HepG2 (cell line): Measurements from ENCODE around the gene GUCA1A. TPM values are rescaled to one million over a fixed set of nuclear protein-coding genes. Genes with fewer than 3 reads are reported as not detected.

Experiments used
- ATAC-seq: fragments of 200-7000 bp; cut with Tn5 transposase; 3 replicates; pipeline ENCODE4 v1.9.1; 2020; ENCODE audit warnings: mild to moderate bottlenecking, moderate library complexity
- BruUV-seq: library from RNA; stranded (reverse); fragments of 400-500 nt; replicated peaks from 2 replicates; lab custom pipeline; 2021; lab: Mats Ljungman, UMichigan
- CTCF ChIA-PET: fragments of 300-600 bp; formaldehyde crosslinking; extraction: SDS; loops from one replicate; lab custom pipeline; 2021; ENCODE audit warnings: low total read pairs, inconsistent platforms, low intra/inter-chr PET ratio; lab: Yijun Ruan, JAX
- POLR2A ChIA-PET: fragments of 350-600 bp; sonication (Branson Sonifier 250); formaldehyde crosslinking; loops from one replicate; lab custom pipeline; 2020; ENCODE audit warnings: antibody characterized with exemption, inconsistent platforms; lab: Yijun Ruan, JAX
- DNase-seq: peaks from one replicate; pipeline ENCODE4 v3.0.0-alpha.2; 2015; ENCODE audit warnings: low spot score
- FAIRE-seq: peaks from 3 replicates; lab custom pipeline; 2011; peaks lifted over from hg19 to GRCh38; lab: Jason Lieb, UNC
- H2AFZ ChIP-seq: one replicate; pipeline ENCODE4 v1.6.1; 2011; ENCODE audit warnings: low read length, inconsistent platforms
- H3K27ac ChIP-seq: fragments of 300-600 bp; 3 replicates; pipeline ENCODE4 v1.8.0; 2011; ENCODE audit warnings: mixed run types, mild to moderate bottlenecking, mixed read lengths, low read length, inconsistent platforms; ENCODE audit not compliant: insufficient read depth; ENCODE audit errors: extremely low read length
- H3K27me3 ChIP-seq, 2 experiments: fragments of 200-600 bp in 1 of 2; 2 replicates in 1 of 2; 3 replicates in 1 of 2; pipeline versions ENCODE4 v1.6.0 to v1.8.0; 2011; ENCODE audit warnings: low read length in 2 of 2, mild to moderate bottlenecking in 2 of 2, moderate library complexity in 2 of 2, inconsistent platforms in 1 of 2; ENCODE audit not compliant: insufficient read depth in 2 of 2, control insufficient read depth in 1 of 2
- H3K36me3 ChIP-seq, 2 experiments: fragments of 200-600 bp in 1 of 2; replicated peaks in 1 of 2; 2 replicates in 1 of 2; 3 replicates in 1 of 2; pipeline versions ENCODE4 v1.5.1 to v1.8.0; 2011; ENCODE audit warnings: low read length in 2 of 2, inconsistent platforms in 1 of 2; ENCODE audit not compliant: insufficient read depth in 2 of 2, control insufficient read depth in 1 of 2
- H3K4me1 ChIP-seq: 2 replicates; pipeline ENCODE4 v1.5.1; 2012; ENCODE audit warnings: low read length, inconsistent platforms; ENCODE audit not compliant: insufficient read depth
- H3K4me2 ChIP-seq: 2 replicates; pipeline ENCODE4 v1.6.0; 2011; ENCODE audit warnings: low read depth, low read length, inconsistent platforms
- H3K4me3 ChIP-seq, 3 experiments: fragments of 200-600 bp in 1 of 3; sonication (generic), shearing (Covaris generic) in 1 of 3; replicated peaks in 1 of 3; 2 replicates each; pipeline ENCODE4 v1.5.1; 2011 to 2016; ENCODE audit warnings: low read length in 3 of 3, inconsistent platforms in 2 of 3, low read depth in 2 of 3, mild to moderate bottlenecking in 2 of 3, control low read depth in 1 of 3, mixed read lengths in 1 of 3; ENCODE audit not compliant: insufficient read depth in 1 of 3
- H3K79me2 ChIP-seq: one replicate; pipeline ENCODE4 v1.6.1; 2011; ENCODE audit warnings: low read length, inconsistent platforms; ENCODE audit not compliant: insufficient read depth
- H3K9ac ChIP-seq: 2 replicates; pipeline ENCODE4 v1.6.0; 2011; ENCODE audit warnings: mild to moderate bottlenecking, low read depth, low read length, inconsistent platforms; ENCODE audit not compliant: insufficient read depth
- H3K9me3 ChIP-seq: 2 replicates; pipeline ENCODE4 v1.5.1; 2012; ENCODE audit warnings: mild to moderate bottlenecking, low read length
- H4K20me1 ChIP-seq: 2 replicates; pipeline ENCODE4 v1.6.0; 2011; ENCODE audit warnings: inconsistent platforms, mild to moderate bottlenecking, low read length, moderate library complexity; ENCODE audit not compliant: insufficient read depth
- BHLHE40 ChIP-seq: IDR thresholded peaks from 2 replicates; pipeline ENCODE4 v1.6.1; 2011; ENCODE audit warnings: low read length, improper control_type of control experiment
- BORCS8-MEF2B ChIP-seq: sonication (generic); formaldehyde crosslinking; IDR thresholded peaks from 2 replicates; pipeline ENCODE4 v1.8.0; 2022; ENCODE audit warnings: mild to moderate bottlenecking, missing genetic modification reagents
- EP300 ChIP-seq, 3 experiments: sonication (generic) in 1 of 3; formaldehyde crosslinking in 1 of 3; IDR thresholded peaks; 2 replicates each; pipeline versions ENCODE4 v1.5.1 to v1.6.1; 2011 to 2020; ENCODE audit warnings: low read depth in 2 of 3, low read length in 2 of 3, borderline replicate concordance in 1 of 3, improper control_type of control experiment in 1 of 3, mild to moderate bottlenecking in 1 of 3, missing genetic modification reagents in 1 of 3, moderate library complexity in 1 of 3
- ETV5 ChIP-seq: IDR thresholded peaks from 2 replicates; pipeline ENCODE4 v1.6.1; 2018; ENCODE audit warnings: missing biosample characterization, missing genetic modification reagents, inconsistent platforms, borderline replicate concordance
- GABPB1 ChIP-seq: IDR thresholded peaks from 2 replicates; pipeline ENCODE4 v1.6.1; 2016; ENCODE audit warnings: mild to moderate bottlenecking, missing genetic modification reagents, moderate library complexity, missing compliant biosample characterization
- JARID2 ChIP-seq: sonication (generic); formaldehyde crosslinking; IDR thresholded peaks from 2 replicates; pipeline ENCODE4 v1.8.1; 2023; ENCODE audit warnings: missing genetic modification reagents, inconsistent platforms; ENCODE audit not compliant: insufficient replicate concordance
- KDM6A ChIP-seq: IDR thresholded peaks from 2 replicates; pipeline ENCODE4 v1.6.1; 2016; ENCODE audit warnings: low read depth
- MAFF ChIP-seq: IDR thresholded peaks from 2 replicates; pipeline ENCODE4 v1.6.1; 2011; ENCODE audit warnings: low read depth, low read length, improper control_type of control experiment
- PAWR ChIP-seq: sonication (generic); formaldehyde crosslinking; IDR thresholded peaks from 2 replicates; pipeline ENCODE4 v1.4.0; 2020; ENCODE audit warnings: missing genetic modification reagents, mild to moderate bottlenecking, borderline replicate concordance
- PITX1 ChIP-seq: sonication (generic); formaldehyde crosslinking; IDR thresholded peaks from 2 replicates; pipeline ENCODE4 v1.5.1; 2020; ENCODE audit warnings: mild to moderate bottlenecking, missing genetic modification reagents
- SCMH1 ChIP-seq: sonication (generic); formaldehyde crosslinking; IDR thresholded peaks from 2 replicates; pipeline ENCODE4 v1.9.0; 2021; ENCODE audit warnings: missing genetic modification reagents, mild to moderate bottlenecking, borderline replicate concordance
- TARDBP ChIP-seq: sonication (generic); formaldehyde crosslinking; IDR thresholded peaks from 2 replicates; pipeline ENCODE4 v1.8.0; 2022; ENCODE audit warnings: mild to moderate bottlenecking, missing genetic modification reagents
- ZFP41 ChIP-seq: sonication (generic); formaldehyde crosslinking; IDR thresholded peaks from 2 replicates; pipeline ENCODE4 v1.4.0; 2020; ENCODE audit warnings: mild to moderate bottlenecking, missing genetic modification reagents, borderline replicate concordance
- ZMYM3 ChIP-seq: sonication (generic); formaldehyde crosslinking; IDR thresholded peaks from 2 replicates; pipeline ENCODE4 v1.5.1; 2020; ENCODE audit warnings: mild to moderate bottlenecking, missing genetic modification reagents
- ZNF143 ChIP-seq: sonication (generic); formaldehyde crosslinking; IDR thresholded peaks from 2 replicates; pipeline ENCODE4 v1.4.0; 2020; ENCODE audit warnings: missing genetic modification reagents
- WGBS: methylation state at CpG from one replicate; pipeline ENCODE4 v1.1.6; 2017; ENCODE audit warnings: low lambda C conversion rate; 5-methylcytosine and 5-hydroxymethylcytosine counted together
- in situ Hi-C: cut with HindIII; loops from 2 replicates; pipeline ENCODE4 v1.10.0; 2017; ENCODE audit warnings: low pct_unique_long_range_greater_than_20kb; ENCODE audit not compliant: extremely low pct_ligation_motif_present
- intact Hi-C: fragments of 100-400 bp; cut with micrococcal nuclease; formaldehyde crosslinking; loops from one replicate; pipeline ENCODE4 v1.10.0; 2022; ENCODE audit not compliant: unreplicated experiment
- polyA plus RNA-seq, 8 experiments: library from polyadenylated mRNA; depleted of rRNA in 3 of 8; stranded (reverse) in 7 of 8; unstranded in 1 of 8; fragments of >200 nt; fragmentation: Illumina TruSeq in 4 of 8; extraction: Trizol in 4 of 8; gene quantifications; 2 replicates each; pipeline versions ENCODE4 v1.2.1 to v1.2.3, GENCODE V29; 2011 to 2016; ENCODE audit warnings: low read depth in 4 of 8, missing spikeins in 1 of 8, mixed read lengths in 1 of 8; ENCODE audit not compliant: insufficient read depth in 1 of 8
- total RNA-seq, 5 experiments: library from RNA; depleted of rRNA; stranded (reverse); fragments of >200 nt; fragmentation: Illumina TruSeq; extraction: Trizol; gene quantifications; 2 replicates each; pipeline ENCODE4 v1.2.3, GENCODE V29; 2016; ENCODE audit warnings: low read depth in 1 of 5
- TF ChIP-seq, protein P1 (sequence below): sonication (generic); formaldehyde crosslinking; IDR thresholded peaks from 2 replicates; pipeline ENCODE4 v1.8.0; 2022; ENCODE audit warnings: mild to moderate bottlenecking, missing genetic modification reagents; ENCODE audit not compliant: insufficient replicate concordance
- TF ChIP-seq, protein P2 (sequence below): sonication (generic); formaldehyde crosslinking; IDR thresholded peaks from 2 replicates; pipeline ENCODE4 v1.5.0; 2020; ENCODE audit warnings: mild to moderate bottlenecking, missing genetic modification reagents
- TF ChIP-seq, protein P3 (sequence below): IDR thresholded peaks from 2 replicates; pipeline ENCODE4 v1.6.1; 2016; ENCODE audit warnings: mild to moderate bottlenecking

The GUCA1A gene
- total and polyA plus RNA-seq, 2 of the 13 experiments (the other 11 are each of a cell fraction or from before 2014, with no cell fraction given) = not detected

DNA sequence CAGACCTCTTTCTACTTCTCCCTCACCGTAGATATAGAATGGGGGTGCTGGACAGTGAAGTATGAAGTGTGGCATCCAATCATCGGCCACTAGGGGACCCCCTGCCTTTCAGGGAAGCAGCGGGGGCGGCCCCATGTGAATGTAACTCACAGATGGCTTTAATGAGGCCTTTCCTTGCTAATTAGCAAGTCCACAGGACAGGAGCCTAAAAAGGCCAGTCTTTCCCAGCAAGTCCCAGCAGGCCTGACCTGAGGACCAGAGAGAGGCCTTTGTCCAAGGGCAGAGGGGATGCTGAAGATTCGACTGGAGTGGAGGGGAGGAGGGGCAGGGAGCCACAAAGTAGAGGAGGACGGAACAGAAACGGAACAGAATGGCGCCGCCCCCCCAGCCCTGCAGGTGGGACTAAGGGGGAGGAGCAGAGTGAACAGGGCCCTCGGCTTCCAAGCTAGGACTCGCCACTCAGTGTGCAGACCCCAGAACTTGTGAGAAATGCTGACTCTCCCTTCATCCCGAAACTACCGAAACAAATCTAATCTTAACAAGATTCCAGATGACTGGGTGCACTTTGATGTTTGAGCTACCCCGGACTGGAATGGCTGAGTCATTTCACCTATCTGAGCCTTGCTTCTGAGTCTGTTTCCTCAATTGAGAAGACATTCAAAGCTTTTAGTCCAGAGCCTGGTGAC, 36.5 kb upstream of the GUCA1A start:
- POLR2A ChIA-PET = interaction anchor here (0.8 to 4.1 kb wide), 20 partner anchors 9 to 743 kb away, joined by 3 to 34 read pairs (median 4); partner anchors contain the start of genes RPL7L1 and TAF8
- WGBS = 4% methylated on average over 14 of the region's 14 CpGs
- H3K27me3 ChIP-seq = no peaks in the 10 kb centered on the region; a peak in 1 of 5 replicates
- DNase-seq = peak; percentile 61
- peak overlapping the region; percentile 60 for H3K27ac ChIP-seq
- no peaks in the 10 kb centered on the region for H3K79me2 ChIP-seq
- H3K4me1 ChIP-seq = peaks cover 75% of the 10 kb centered on the region
- FAIRE-seq = peak; percentile 54
- no peaks in the 10 kb centered on the region for H3K36me3 ChIP-seq
- H3K9me3 ChIP-seq = no peaks in the 10 kb centered on the region
- in situ Hi-C loops = no loop called here
- peak overlapping the region; percentile 24 to 64 (median 52) for H3K4me3 ChIP-seq
- H3K4me2 ChIP-seq = peak overlapping the region; percentile 91
- H3K9ac ChIP-seq = peak overlapping the region; percentile 45
- no peaks in the 10 kb centered on the region for H4K20me1 ChIP-seq
- BruUV-seq = no TSS peak
- ATAC-seq = peak; percentile 59
- peak overlapping the region; percentile 56 for H2AFZ ChIP-seq
- CTCF ChIA-PET = interaction anchor here (1.1 to 2.5 kb wide), 2 partner anchors 30 to 61 kb away, joined by 3 to 13 read pairs; no protein-coding TSS in a partner anchor
- intact Hi-C loops = loop anchor here (1.0 to 2.0 kb wide), 3 partner anchors 18 to 40 kb away; no protein-coding TSS in a partner anchor
- peak; percentile 61; the same call in 1 of the 2 replicates for TF ChIP-seq BORCS8-MEF2B (CRISPR knock-in tag)
- 0 out of 2 replicates have a peak, but pooled peaks have one; percentile 25 for TF ChIP-seq TARDBP (CRISPR knock-in tag)
- peak; percentile 69 for TF ChIP-seq MAFF
- no peak for TF ChIP-seq ZFP41 (CRISPR knock-in tag)
- no peak for TF ChIP-seq ZNF143 (CRISPR knock-in tag)
- TF ChIP-seq GABPB1 (CRISPR knock-in tag) = 0 out of 2 replicates have a peak, but pooled peaks have one; percentile 32
- TF ChIP-seq BHLHE40 = no peak
- TF ChIP-seq, protein P1, sequence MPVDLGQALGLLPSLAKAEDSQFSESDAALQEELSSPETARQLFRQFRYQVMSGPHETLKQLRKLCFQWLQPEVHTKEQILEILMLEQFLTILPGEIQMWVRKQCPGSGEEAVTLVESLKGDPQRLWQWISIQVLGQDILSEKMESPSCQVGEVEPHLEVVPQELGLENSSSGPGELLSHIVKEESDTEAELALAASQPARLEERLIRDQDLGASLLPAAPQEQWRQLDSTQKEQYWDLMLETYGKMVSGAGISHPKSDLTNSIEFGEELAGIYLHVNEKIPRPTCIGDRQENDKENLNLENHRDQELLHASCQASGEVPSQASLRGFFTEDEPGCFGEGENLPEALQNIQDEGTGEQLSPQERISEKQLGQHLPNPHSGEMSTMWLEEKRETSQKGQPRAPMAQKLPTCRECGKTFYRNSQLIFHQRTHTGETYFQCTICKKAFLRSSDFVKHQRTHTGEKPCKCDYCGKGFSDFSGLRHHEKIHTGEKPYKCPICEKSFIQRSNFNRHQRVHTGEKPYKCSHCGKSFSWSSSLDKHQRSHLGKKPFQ (CRISPR knock-in tag) = peak; percentile 63
- TF ChIP-seq SCMH1 (CRISPR knock-in tag) = no peak
- TF ChIP-seq PAWR (CRISPR knock-in tag) = no peak
- TF ChIP-seq, protein P2, sequence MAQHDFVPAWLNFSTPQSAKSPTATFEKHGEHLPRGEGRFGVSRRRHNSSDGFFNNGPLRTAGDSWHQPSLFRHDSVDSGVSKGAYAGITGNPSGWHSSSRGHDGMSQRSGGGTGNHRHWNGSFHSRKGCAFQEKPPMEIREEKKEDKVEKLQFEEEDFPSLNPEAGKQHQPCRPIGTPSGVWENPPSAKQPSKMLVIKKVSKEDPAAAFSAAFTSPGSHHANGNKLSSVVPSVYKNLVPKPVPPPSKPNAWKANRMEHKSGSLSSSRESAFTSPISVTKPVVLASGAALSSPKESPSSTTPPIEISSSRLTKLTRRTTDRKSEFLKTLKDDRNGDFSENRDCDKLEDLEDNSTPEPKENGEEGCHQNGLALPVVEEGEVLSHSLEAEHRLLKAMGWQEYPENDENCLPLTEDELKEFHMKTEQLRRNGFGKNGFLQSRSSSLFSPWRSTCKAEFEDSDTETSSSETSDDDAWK (CRISPR knock-in tag) = no peak
- TF ChIP-seq ZMYM3 (CRISPR knock-in tag) = no peak
- peak in 1 of 2 experiments; percentile 58; a peak in 1 of 4 replicates for TF ChIP-seq EP300 (IDR thresholded peaks at IDR 0.05; ENCODE audit: low read depth in 2 of 2, low read length in 2 of 2)
- TF ChIP-seq EP300 (CRISPR knock-in tag; IDR thresholded peaks at IDR 0.05; ENCODE audit: borderline replicate concordance) = no peak
- no peak for TF ChIP-seq KDM6A
- TF ChIP-seq ETV5 (CRISPR knock-in tag) = peak; percentile 27; the same call in 1 of the 2 replicates
- TF ChIP-seq JARID2 (CRISPR knock-in tag) = peak; percentile 12
- no peak; the same call in 1 of the 2 replicates for TF ChIP-seq PITX1 (CRISPR knock-in tag)
- TF ChIP-seq, protein P3, sequence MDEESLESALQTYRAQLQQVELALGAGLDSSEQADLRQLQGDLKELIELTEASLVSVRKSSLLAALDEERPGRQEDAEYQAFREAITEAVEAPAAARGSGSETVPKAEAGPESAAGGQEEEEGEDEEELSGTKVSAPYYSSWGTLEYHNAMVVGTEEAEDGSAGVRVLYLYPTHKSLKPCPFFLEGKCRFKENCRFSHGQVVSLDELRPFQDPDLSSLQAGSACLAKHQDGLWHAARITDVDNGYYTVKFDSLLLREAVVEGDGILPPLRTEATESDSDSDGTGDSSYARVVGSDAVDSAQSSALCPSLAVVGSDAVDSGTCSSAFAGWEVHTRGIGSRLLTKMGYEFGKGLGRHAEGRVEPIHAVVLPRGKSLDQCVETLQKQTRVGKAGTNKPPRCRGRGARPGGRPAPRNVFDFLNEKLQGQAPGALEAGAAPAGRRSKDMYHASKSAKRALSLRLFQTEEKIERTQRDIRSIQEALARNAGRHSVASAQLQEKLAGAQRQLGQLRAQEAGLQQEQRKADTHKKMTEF (CRISPR knock-in tag) = peak; percentile 48; the same call in 1 of the 2 replicates
